ENCODE measurements around the gene KIF25. TPM values are rescaled to one million over a fixed set of nuclear protein-coding genes. Genes with fewer than 3 reads are reported as not detected.

The KIF25 gene
- total and polyA plus RNA-seq, 7 donors = 0.50 to 0.54 TPM; not detected in 5

DNA sequence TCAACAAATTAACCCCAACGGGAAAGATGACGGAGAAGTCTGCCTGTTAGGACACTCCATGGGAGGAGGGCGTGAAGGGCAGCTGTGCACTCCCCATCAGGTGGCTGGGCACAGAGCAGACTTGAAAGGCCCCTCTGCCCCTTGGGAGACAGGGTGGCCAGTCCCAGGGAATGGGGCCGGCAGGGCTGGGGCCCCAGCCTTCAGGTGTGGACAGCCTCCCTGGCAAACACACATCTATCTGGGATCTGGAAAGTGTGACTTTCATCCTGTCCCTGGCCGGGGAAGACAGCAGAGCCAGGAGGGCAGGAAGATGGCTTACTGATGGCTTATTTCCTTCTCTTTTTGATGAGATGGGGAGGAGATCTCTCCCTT lies 86.0 kb downstream of the KIF25 start:
- TF ChIP-seq, protein P1, sequence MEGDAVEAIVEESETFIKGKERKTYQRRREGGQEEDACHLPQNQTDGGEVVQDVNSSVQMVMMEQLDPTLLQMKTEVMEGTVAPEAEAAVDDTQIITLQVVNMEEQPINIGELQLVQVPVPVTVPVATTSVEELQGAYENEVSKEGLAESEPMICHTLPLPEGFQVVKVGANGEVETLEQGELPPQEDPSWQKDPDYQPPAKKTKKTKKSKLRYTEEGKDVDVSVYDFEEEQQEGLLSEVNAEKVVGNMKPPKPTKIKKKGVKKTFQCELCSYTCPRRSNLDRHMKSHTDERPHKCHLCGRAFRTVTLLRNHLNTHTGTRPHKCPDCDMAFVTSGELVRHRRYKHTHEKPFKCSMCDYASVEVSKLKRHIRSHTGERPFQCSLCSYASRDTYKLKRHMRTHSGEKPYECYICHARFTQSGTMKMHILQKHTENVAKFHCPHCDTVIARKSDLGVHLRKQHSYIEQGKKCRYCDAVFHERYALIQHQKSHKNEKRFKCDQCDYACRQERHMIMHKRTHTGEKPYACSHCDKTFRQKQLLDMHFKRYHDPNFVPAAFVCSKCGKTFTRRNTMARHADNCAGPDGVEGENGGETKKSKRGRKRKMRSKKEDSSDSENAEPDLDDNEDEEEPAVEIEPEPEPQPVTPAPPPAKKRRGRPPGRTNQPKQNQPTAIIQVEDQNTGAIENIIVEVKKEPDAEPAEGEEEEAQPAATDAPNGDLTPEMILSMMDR (IDR thresholded peaks at IDR 0.05) = no peak
- TF ChIP-seq POLR2AphosphoS5 (IDR thresholded peaks at IDR 0.05) (no peak), POLR2A (IDR thresholded peaks at IDR 0.05) (no peak), EP300 (IDR thresholded peaks at IDR 0.05) (no peak)

DNA sequence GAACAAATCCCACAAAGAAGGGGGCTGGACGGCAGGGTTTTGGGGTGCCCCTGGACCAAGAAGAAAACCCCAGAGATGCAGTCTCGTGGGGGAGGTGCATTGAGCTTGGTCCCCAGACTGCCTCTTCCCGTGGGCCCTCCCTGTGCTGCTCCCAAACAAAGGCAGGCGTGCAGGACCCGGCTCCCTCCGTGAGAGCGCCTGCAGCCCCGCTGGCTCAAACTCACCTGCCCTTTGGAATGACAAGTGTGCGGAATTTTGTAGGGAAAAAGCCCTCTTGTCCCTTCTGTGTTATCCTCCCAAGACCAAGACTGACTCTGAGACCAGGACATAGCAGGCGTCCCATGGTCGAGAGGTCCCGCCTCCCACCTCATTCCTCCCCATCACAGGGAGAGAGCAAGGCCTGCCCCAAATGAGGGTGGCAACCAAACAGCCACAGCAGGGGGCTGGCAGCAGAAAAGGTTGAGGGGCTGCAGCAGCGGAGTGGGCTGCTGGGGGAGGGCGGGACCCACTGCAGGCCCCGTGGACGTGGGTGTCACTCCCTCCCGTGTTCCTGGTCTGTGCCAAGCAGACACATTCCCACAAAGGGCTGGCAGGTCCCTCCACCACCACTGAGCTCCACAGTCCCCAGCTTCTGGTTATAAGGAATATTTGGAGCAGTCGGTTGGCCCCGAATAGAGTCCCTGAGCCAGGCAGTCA lies 87.1 kb downstream of the KIF25 start:
- 91 to 92% methylated on average over 19 of the region's 19 CpGs for WGBS, 2 donors
- DNase-seq = no peak
- TF ChIP-seq EP300 (IDR thresholded peaks at IDR 0.05) = no peak

More for the DNA sequence above, 86.0 kb downstream of the KIF25 start:
- WGBS, 2 donors = 12 to 56% methylated on average over 5 of the region's 5 CpGs
- Histone ChIP-seq H3K4me1 (peaks cover 0 to 9% (median 8%) of the 10 kb centered on the region in 4 donors), H3K36me3 (no peaks in the 10 kb centered on the region), H3K9me3 (no peaks in the 10 kb centered on the region), H3K27me3 (no peaks in the 10 kb centered on the region), H3K4me3 (no peak overlapping the region), H3K27ac (no peak overlapping the region)
- intact Hi-C loops (cut with DNase I) = no loop called here
- no peak for DNase-seq

DNA sequence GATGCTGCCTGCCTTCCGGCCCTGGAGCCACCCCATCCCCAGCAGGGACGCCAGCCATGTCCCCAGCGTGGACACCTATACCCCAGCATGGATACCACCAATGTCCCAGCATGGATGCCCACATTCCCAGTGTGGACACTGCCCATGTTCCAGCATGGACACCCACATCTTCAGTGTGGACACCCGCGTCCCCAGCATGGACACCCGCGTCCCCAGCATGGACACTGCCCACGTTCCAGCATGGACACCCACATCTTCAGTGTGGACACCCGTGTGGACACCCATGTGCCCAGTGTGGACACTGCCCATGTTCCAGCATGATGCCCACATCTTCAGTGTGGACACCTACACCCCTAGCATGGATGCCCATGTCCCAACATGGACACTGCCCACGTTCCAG lies 88.6 kb downstream of the KIF25 start:
- H3K4me3 ChIP-seq = no peak overlapping the region
- no peak overlapping the region for H3K27ac ChIP-seq
- intact Hi-C loops (cut with DNase I) = no loop called here
- H3K36me3 ChIP-seq = no peaks in the 10 kb centered on the region
- H3K27me3 ChIP-seq = no peaks in the 10 kb centered on the region
- H3K4me1 ChIP-seq = peaks cover 0 to 16% (median 12%) of the 10 kb centered on the region in 4 donors
- TF ChIP-seq POLR2AphosphoS5 (IDR thresholded peaks at IDR 0.05) (no peak), POLR2A (IDR thresholded peaks at IDR 0.05) (no peak), EP300 (IDR thresholded peaks at IDR 0.05) (no peak)
- TF ChIP-seq, protein P1 (IDR thresholded peaks at IDR 0.05) = no peak
- H3K9me3 ChIP-seq = no peaks in the 10 kb centered on the region
- 95 to 96% methylated on average over 10 of the region's 10 CpGs for WGBS, 2 donors
- DNase-seq = no peak

More for the DNA sequence above, 87.1 kb downstream of the KIF25 start:
- Histone ChIP-seq H3K4me1 (peaks cover 0 to 16% (median 12%) of the 10 kb centered on the region in 4 donors), H3K9me3 (no peaks in the 10 kb centered on the region), H3K36me3 (no peaks in the 10 kb centered on the region), H3K4me3 (no peak overlapping the region), H3K27ac (no peak overlapping the region), H3K27me3 (no peaks in the 10 kb centered on the region)
- intact Hi-C loops (cut with DNase I) = no loop called here

DNA sequence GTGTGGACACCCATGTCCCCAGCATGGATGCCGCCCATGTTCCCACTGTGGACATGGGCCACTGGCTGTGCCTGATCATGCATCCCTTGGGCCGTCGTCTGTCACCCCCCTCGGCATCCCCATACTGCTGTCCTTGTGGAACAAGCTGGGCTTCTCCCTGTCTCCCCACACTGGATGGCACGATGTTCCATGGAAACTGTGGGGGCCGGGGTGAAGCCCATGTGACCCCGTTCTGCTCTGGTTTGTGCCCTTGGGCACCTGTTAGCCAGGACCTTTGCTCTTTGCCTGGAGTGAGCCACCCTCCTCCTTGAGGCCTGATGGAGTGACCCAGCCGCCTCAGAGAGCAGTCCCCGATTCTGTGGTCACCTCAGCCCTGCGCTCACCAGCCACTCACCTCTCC lies 89.1 kb downstream of the KIF25 start:
- intact Hi-C loops (cut with DNase I) = no loop called here
- peaks cover 0 to 16% (median 12%) of the 10 kb centered on the region in 4 donors for H3K4me1 ChIP-seq
- WGBS, 2 donors = 94 to 96% methylated on average over 10 of the region's 10 CpGs
- no peak for DNase-seq
- no peak overlapping the region for H3K27ac ChIP-seq
- no peaks in the 10 kb centered on the region for H3K27me3 ChIP-seq
- TF ChIP-seq POLR2A (IDR thresholded peaks at IDR 0.05) (no peak), EP300 (IDR thresholded peaks at IDR 0.05) (no peak), POLR2AphosphoS5 (IDR thresholded peaks at IDR 0.05) (no peak)
- TF ChIP-seq, protein P1 (IDR thresholded peaks at IDR 0.05) = no peak
- no peaks in the 10 kb centered on the region for H3K36me3 ChIP-seq
- H3K4me3 ChIP-seq = no peak overlapping the region
- no peaks in the 10 kb centered on the region for H3K9me3 ChIP-seq

DNA sequence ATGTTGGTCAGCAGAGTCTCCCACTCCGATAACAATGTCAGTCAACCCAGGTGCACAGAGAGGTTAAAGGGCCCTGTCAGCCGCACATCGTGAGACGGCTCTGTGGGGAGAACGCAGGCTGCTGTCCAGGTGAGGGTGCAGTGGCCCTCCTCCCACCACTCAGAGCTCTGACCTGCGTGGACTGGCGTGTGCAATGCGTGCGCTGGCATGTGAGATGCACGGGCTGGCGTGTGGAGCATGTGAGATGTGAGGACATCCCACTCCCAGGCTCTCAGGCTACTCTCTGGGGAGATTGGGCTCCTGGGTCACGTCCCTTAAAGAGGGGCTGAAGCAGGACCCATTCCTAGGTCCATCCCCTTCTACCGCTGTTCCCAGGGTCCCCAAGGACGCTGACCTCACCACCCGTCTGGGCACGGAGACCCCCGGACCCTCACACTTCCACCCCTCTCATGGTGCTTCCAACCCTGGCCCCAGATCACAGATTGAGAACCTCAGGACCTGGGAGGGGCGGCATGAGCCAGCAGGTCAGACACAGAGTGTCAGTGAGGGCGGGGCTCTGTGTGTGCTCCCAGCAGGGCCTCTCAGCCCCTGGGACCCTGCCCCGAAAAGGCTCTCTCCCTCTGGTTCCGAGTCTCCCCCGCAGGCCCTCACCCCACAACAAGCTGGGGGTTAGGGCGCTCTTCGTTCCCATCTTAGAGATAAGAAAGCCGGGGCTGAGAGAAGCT lies 90.1 kb downstream of the KIF25 start:
- intact Hi-C loops (cut with DNase I) = no loop called here
- H3K9me3 ChIP-seq = no peaks in the 10 kb centered on the region
- no peaks in the 10 kb centered on the region for H3K27me3 ChIP-seq
- no peak overlapping the region for H3K4me3 ChIP-seq
- 68 to 83% methylated on average over 25 of the region's 25 CpGs for WGBS, 2 donors
- peak overlapping the region in 3 of 4 donors; percentile 18 to 43 (median 23) for H3K27ac ChIP-seq
- H3K36me3 ChIP-seq = no peaks in the 10 kb centered on the region
- DNase-seq = no peak
- peaks cover 0 to 16% (median 12%) of the 10 kb centered on the region in 4 donors for H3K4me1 ChIP-seq
- TF ChIP-seq POLR2A (IDR thresholded peaks at IDR 0.05) = no peak
- no peak for TF ChIP-seq POLR2AphosphoS5 (IDR thresholded peaks at IDR 0.05)
- TF ChIP-seq, protein P1 (IDR thresholded peaks at IDR 0.05) = no peak
- no peak for TF ChIP-seq EP300 (IDR thresholded peaks at IDR 0.05)
